NCI-H526 treated with DMSO at 0.1 percent for 48 hours (cell line): ENCODE results near the gene NKTR.
"Not testable (repeated sequence)": the region's sequence is repeated elsewhere in the genome, so short reads cannot be mapped to it uniquely, and the experiment has no call there.

Experiments used
- DNase-seq: peaks from one replicate; lab custom pipeline; 2025; lab: John Stamatoyannopoulos, UW

The NKTR gene

DNA sequence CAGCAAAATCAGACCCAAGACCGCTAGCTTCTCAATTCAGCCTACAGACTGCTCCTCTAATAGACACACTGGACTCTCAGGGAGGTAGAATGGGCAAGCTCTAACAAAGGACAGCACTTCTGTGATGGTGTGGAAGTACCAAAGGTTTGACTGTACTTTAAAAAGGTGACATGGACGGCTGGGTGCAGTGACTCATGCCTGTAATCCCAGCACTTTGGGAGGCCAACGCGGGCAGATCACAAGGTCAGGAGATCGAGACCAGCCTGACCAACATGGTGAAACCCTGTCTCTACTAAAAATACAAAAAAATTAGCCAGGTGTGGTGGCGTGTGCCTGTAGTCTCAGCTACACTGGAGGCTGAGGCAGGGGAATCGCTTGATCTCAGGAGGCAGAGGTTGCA, 3.4 kb upstream of the NKTR start:
- DNase-seq = not testable (repeated sequence)

GRCh38 chr3:42600958-42601675, 631 bp downstream of the NKTR start:
- peak; percentile 49 for DNase-seq

- DNase-seq = peak; percentile 20
Observed at GRCh38 chr3:42601896-42602581, 1.6 kb downstream of the NKTR start.

DNA sequence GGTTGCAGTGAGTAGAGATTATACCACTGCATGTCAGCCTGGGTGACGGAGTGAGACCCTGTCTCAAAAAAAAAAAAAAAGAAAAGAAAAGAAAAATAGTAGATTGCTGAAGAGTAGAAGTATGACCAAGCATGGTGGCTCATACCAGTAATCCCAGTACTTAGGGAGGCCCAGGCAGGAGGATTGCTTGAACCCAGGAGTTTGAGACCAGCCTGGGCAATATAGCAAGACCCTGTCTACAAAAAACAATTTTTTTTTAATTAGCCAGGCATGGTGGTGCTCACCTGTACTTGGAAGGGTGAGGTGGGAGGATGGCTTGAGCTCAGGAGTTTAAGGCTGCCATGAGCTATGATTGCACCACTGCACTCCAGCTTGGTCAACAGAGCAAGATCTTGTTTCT, 2.5 kb downstream of the NKTR start:
- DNase-seq = no peak

DNA sequence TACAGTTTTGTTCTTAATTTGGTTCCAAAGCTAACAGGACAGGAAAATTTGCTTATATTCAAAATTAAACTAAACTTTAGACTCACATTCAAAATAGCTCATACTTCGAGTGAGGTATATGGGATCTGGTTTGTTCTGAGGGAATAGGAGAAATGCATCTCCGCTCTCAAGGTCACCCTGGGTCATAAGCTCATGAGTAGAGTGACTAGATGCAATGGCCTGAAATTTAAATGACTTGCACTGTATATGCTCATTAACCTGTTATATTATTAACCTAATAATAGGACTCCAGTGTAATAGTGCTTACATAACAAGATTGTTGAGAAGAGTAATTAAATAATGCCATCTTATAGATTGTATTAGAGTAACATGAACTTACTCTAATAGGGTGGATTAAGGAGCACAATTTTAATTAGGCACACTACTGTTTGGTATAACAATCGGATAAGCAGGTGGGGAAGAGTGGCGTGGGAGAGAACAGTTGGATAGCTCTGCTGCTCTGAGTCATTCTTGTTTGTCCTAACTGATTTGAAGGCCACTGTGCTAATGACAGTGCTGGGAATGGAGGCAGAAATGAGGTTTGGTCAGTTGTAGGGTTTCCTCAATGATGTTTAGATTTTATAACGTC, 5.2 kb downstream of the NKTR start:
- peak; percentile 65 for DNase-seq

GRCh38 chr3:42608581-42608980, 8.1 kb downstream of the NKTR start:
- no peak for DNase-seq

- DNase-seq = no peak
Observed at GRCh38 chr3:42610976-42611375, 10.5 kb downstream of the NKTR start.

DNA sequence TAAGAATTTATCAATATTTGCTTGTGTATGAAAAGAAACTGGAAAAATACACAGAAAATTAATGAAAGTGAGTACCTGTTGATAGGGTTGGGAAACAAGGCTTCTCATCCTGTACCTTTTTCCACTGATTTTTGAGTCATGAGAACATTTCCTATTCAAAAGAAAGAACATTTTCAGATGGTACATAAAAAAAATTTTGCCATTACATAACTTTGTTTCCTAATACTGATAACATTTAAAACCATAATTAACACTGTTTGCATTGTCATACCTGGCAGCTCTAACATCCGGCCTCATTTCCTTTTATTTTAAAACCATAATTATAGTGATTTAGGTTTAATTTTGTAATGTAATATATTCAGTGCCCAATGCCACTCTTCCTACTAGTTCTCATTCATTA, 11.7 kb downstream of the NKTR start:
- no peak for DNase-seq

DNA sequence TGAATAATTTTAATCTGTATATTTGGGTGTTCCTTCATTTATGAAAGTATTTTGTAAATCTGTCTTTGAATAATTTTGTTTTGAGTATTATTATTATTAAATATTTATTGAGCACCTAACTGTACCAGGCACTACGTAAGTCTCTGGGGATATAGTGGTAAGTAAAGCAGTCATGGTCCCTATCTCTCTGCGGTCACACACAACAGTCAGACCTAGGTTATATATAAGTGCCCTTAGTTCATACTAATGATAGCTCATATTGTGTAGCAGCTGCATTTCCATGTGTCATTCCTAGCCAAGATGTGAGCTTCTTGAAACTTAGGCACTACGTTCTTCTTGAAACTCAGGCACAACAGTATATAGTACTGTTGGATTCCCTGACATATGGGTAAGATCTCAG, 12.4 kb downstream of the NKTR start:
- no peak for DNase-seq

DNA sequence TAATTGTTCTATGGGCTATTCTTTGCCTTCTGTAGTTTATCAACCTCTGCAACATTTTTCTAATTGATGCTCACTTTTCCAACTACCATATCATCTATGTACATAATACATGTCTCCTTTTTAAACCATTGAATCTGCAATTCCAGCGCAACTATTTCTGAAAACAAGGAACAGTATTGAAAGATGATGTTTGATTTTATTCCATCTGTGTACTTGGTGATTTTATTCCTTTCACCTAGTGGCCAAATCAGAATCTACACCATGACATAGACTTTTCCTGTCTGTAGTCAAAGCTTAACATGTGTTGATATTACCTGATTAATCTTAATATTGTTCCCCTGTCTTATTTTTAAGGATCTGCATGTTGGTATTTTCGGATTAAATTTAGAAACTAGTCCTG, 13.0 kb downstream of the NKTR start:
- no peak for DNase-seq

GRCh38 chr3:42631620-42632019, 31.1 kb downstream of the NKTR start:
- DNase-seq = no peak

- DNase-seq = no peak
Observed at GRCh38 chr3:42632146-42632545, 31.7 kb downstream of the NKTR start.

GRCh38 chr3:42633544-42633943, 33.1 kb downstream of the NKTR start:
- no peak for DNase-seq

GRCh38 chr3:42635111-42635510, 34.6 kb downstream of the NKTR start:
- no peak for DNase-seq

DNA sequence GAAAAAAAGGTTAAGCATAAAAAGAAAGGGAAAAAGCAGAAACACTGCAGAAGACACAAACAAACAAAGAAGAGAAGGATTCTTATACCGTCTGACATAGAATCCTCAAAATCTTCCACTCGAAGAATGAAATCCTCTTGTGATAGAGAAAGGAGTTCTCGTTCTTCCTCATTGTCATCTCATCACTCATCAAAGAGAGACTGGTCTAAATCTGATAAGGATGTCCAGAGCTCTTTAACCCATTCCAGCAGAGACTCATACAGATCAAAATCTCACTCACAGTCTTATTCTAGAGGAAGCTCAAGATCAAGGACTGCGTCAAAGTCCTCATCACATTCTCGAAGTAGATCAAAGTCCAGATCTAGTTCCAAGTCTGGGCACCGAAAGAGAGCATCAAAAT, 36.5 kb downstream of the NKTR start:
- DNase-seq = no peak

DNA sequence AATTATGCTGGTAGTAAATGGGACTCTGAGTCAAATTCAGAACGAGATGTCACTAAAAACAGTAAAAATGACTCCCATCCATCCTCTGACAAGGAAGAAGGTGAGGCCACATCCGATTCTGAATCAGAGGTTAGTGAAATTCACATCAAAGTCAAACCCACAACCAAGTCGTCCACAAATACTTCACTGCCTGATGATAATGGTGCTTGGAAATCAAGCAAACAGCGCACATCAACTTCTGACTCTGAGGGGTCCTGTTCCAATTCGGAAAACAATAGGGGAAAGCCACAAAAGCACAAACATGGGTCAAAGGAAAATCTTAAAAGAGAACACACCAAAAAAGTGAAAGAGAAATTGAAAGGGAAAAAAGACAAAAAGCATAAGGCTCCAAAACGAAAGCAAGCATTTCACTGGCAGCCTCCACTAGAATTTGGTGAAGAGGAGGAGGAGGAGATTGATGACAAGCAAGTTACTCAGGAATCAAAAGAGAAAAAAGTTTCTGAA, 37.9 kb downstream of the NKTR start:
- DNase-seq = no peak

- DNase-seq = no peak
Observed at GRCh38 chr3:42639192-42639591, 38.7 kb downstream of the NKTR start.

DNA sequence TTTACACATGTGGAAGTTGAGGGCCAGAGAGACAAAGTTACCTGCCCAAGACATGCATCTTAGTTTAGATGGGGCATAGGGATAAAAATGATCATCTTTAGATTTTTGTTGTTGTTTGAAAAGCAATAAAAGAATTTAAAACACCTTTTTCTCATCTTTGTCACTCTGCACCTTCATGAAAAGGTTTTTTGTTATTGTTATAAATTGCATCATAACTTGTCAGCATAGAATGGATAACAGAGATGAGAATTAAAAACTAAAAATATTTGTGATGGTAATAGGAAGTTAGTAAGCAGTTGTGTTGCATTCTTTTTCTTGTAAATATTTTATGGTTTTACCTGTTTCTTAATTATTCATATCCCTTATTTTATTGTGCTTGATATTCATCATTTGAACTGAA, 39.6 kb downstream of the NKTR start:
- no peak for DNase-seq

GRCh38 chr3:42640771-42641370, 40.4 kb downstream of the NKTR start:
- DNase-seq = no peak

DNA sequence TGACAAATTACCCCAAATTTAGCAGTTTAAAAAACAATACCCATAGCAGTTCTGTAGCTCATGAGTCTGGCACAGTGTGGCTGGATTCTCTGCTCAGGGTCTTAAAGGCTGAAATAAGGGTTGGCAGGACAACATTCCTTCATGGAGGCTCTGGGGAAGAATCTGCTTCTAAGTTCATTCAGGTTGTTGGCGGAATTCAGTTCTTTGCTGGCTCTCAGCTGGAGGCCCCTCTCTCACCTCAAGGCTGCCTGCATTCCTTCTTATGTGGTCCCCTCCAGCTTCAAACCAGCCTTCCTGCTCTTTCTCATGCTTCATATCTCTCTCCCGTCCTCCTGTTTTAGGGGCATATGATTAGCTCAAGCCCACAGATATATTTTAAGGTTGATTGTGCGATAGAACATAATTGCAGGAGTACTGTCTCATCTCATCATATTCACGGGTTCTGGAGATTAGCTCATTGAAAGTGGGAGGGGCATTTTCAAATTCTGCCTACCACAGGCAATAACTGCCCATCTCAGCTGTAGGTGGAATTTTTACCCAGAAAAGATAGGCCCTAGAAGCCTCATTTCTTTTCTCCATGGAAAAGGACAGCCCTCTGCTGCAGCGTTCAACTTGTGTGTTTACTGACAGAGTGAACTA, 47.5 kb downstream of the NKTR start:
- no peak for DNase-seq

GRCh38 chr3:42649006-42649405, 48.5 kb downstream of the NKTR start:
- DNase-seq = no peak

DNA sequence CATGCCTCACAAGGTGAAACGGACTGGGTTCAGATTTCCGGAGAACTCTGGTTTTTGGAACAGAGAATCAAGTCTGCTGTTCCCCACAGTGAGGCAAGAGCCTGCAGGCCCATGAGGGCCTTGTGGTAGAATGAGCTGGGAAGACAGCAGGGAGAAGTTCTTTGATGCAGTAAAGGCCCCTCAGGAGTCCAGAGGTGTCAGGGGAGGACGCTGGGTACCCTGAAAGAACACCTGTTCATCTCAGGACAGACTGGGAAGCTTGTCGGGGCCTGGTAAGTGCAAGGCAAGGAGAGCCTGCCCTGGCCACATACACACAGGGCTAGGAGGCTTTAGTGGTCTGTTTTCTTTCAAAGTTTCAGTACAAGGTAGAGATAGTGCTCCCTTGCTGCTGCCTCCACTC, 49.3 kb downstream of the NKTR start:
- no peak for DNase-seq
